Stimulated activated memory B cell treated with anti-CD40 and anti-IgM and Interleukin-4, amounts not matched to agents 10 μg/mL and 1 μg/mL and 100 μg/mL, for 72 hours (primary cell): ENCODE data around the gene MRAS.

Experiments used
- ATAC-seq: fragments of 150-1000 bp; cut with Tn5 transposase; 2 replicates; pipeline ENCODE4 v1.10.0; 2021
- H3K27ac Mint-ChIP-seq: one replicate; pipeline ENCODE4 v1.8.0; 2022; ENCODE audit warnings: mild to moderate bottlenecking, mixed read lengths
- H3K27me3 Mint-ChIP-seq: one replicate; pipeline ENCODE4 v1.8.0; 2022; ENCODE audit warnings: mixed read lengths
- H3K36me3 Mint-ChIP-seq: one replicate; pipeline ENCODE4 v1.8.0; 2022; ENCODE audit warnings: mixed read lengths
- H3K4me1 Mint-ChIP-seq: one replicate; pipeline ENCODE4 v1.8.0; 2022; ENCODE audit warnings: mixed read lengths
- H3K4me3 Mint-ChIP-seq: one replicate; pipeline ENCODE4 v1.8.0; 2022; ENCODE audit warnings: mild to moderate bottlenecking, moderate library complexity, mixed read lengths
- H3K9me3 Mint-ChIP-seq: one replicate; pipeline ENCODE4 v1.8.0; 2022; ENCODE audit warnings: mixed read lengths

Gene MRAS

GRCh38 chr3:138356730-138357405 lies 8.5 kb downstream of the MRAS start:
- Mint-ChIP-seq H3K27me3 (peaks cover 59% of the 10 kb centered on the region), H3K4me1 (no peaks in the 10 kb centered on the region), H3K27ac (no peak overlapping the region), H3K4me3 (no peak overlapping the region), H3K36me3 (no peaks in the 10 kb centered on the region), H3K9me3 (no peaks in the 10 kb centered on the region)
- no peak for ATAC-seq

DNA sequence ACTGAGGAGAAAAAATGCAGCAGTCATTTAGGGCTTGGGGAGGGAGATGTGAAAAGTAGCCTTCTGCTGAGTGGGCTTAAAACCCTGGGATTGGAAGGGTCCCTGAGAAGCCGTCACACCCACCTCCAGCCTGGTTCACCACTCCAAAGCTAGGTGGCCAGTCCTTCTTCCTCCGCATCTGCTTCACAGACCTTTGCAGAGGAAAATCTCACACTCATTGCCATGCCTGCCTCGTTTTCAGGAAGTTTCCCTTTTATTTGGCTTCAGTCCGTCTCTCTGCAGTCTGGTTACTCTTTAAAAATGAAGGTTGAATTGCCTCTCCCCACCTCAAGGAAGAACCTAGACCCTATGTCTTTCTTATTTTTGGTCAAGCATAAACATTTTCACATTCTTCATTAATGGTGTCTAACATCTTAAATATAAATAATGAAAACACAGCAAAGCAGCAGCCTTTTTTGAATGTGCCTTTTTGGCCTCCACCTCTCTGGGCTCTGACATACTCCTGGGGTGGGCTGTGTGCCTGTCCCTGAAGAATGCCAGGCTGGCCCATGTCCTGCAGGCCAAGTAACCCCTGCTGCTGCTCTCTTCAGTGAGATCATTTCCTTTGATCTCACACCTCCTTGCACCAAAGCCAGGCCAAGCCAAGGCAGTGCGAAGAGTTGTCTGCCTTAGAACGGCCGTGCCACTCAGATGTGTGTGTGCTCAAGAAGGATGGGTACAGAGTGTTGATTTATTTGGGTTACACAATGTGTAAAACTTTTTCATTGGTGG lies 11.0 kb downstream of the MRAS start:
- Mint-ChIP-seq H3K36me3 (no peaks in the 10 kb centered on the region), H3K9me3 (no peaks in the 10 kb centered on the region), H3K27ac (no peak overlapping the region), H3K4me3 (no peak overlapping the region), H3K4me1 (no peaks in the 10 kb centered on the region), H3K27me3 (peaks cover 70% of the 10 kb centered on the region)
- ATAC-seq = no peak

DNA sequence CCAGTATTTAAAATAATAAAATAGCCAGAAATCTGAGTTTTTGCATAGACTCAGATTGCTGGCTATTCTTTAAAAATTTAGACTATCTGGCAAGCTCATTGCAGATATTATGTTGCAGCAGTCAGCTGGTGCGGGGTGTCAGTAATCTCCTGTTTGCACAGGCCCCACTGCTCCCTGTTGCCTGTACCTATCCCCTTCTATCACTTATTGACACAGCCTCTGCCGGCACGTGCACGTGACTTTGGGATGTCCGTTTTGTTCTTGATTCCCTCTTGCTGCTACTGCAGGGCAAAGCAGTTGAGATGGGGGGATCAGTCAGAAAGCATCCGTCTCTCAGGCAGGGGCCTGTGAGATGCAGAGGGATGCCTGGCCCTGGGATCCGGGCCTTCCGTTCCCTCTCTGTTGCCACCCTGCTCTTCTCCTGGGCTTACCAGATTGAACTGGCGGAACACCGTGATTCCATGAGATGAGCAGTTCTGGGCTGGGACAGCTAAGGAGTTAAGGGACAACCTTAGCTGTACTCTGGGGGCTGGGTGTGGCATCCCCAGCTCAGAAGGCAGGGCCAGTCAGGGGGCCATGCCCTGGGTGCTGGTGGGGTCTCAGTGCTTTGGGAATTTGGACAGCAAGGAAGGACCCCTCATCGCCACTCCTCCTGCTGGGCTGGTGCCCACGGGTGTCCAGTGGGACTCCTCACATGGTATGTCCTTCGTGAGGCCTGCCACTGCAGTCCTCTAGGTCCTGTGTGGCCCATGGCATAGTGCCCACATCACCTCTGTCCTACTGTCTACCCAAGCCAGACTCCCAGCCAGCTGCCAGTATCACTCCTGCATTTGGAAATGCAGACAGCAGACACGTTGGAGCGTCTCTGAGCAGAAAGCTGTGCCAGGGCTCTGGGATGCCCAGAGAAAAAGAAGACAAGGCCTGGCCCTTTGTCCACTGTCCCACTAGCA lies 11.8 kb downstream of the MRAS start:
- ATAC-seq = no peak
- Mint-ChIP-seq H3K27ac (no peak overlapping the region), H3K4me3 (no peak overlapping the region), H3K36me3 (no peaks in the 10 kb centered on the region), H3K4me1 (no peaks in the 10 kb centered on the region), H3K27me3 (peaks cover 75% of the 10 kb centered on the region), H3K9me3 (no peaks in the 10 kb centered on the region)

DNA sequence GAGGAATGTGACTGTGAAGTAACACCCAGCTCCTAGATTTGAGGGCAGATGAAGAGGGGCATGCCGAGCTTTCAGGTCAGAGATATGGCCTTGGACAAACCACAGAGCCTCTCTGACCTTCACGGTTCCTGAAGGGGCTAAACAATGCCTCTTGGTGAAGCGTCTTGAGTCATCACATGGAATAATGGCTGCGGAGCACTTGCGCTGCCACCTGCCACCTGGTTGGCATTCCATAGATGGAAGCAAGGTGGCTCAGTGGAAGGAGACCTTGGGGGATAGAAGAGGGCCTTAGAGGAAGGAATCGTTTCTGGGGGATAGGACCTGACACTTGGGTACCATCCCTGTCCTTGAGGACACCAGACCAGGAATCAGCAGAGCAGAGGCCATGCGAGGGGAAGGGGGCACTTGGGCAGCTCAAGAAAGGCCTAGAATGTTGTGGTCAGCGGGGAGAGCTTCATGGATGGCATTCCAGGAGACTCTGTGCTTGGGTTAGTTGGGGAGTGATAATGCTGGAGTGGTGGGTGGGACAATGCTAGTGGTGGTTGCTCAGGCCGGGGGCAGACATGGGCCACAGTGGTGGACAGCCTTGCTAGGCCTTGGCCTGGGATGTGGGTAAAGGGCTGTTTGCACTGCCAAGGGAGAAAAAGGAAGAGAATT lies 12.6 kb downstream of the MRAS start:
- no peaks in the 10 kb centered on the region for H3K4me1 Mint-ChIP-seq
- H3K4me3 Mint-ChIP-seq = no peak overlapping the region
- H3K27me3 Mint-ChIP-seq = peaks cover 82% of the 10 kb centered on the region
- H3K36me3 Mint-ChIP-seq = no peaks in the 10 kb centered on the region
- H3K9me3 Mint-ChIP-seq = no peaks in the 10 kb centered on the region
- no peak for ATAC-seq
- H3K27ac Mint-ChIP-seq = no peak overlapping the region

DNA sequence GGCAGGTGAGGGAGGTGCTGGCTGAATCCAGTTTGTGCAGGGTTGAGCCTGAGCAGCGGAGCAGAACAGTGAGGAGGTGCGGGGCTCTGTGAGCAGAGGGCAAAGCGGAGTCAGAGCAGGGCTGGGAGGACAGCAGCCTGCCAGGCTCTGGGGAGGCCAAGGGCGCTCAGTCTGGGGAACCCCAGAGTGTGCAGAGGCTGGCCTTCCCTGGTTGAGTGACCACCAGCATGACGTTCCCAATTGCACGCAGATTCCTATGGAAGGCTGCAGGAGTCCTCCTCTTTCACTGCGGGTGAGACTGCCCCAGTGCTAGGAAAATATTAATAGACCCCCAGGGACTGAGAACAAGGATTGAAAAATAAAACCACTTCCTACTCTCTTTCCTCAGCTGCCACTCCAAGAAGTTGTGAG lies 13.2 kb downstream of the MRAS start:
- no peaks in the 10 kb centered on the region for H3K36me3 Mint-ChIP-seq
- no peak for ATAC-seq
- H3K4me1 Mint-ChIP-seq = no peaks in the 10 kb centered on the region
- no peak overlapping the region for H3K4me3 Mint-ChIP-seq
- H3K9me3 Mint-ChIP-seq = no peaks in the 10 kb centered on the region
- H3K27ac Mint-ChIP-seq = no peak overlapping the region
- peaks cover 82% of the 10 kb centered on the region for H3K27me3 Mint-ChIP-seq

DNA sequence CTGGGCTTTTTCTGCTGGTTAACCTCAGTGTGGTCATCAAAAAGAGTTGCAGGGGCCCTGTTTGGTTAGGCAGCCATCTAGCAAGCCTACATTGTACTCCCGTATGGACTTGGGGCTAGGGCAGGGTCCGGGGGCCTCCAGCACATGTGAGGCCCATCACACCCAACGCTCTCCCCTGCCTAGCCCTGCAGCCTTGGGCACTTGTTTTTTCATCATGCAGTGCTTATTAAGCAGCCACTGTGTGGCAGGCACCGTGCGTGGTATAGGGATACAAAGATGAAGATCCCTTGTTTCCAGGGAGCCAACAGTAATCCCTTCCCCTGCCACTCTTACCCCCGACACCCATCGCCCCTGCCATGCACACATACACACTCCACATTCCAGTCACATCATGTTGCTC lies 14.2 kb downstream of the MRAS start:
- peaks cover 2% of the 10 kb centered on the region for H3K9me3 Mint-ChIP-seq
- H3K36me3 Mint-ChIP-seq = no peaks in the 10 kb centered on the region
- H3K4me1 Mint-ChIP-seq = peaks cover 4% of the 10 kb centered on the region
- peaks cover 82% of the 10 kb centered on the region for H3K27me3 Mint-ChIP-seq
- H3K4me3 Mint-ChIP-seq = no peak overlapping the region
- no peak overlapping the region for H3K27ac Mint-ChIP-seq
- no peak for ATAC-seq

- H3K27ac Mint-ChIP-seq = no peak overlapping the region
- H3K4me1 Mint-ChIP-seq = peaks cover 11% of the 10 kb centered on the region
- ATAC-seq = no peak
- peaks cover 83% of the 10 kb centered on the region for H3K27me3 Mint-ChIP-seq
- no peaks in the 10 kb centered on the region for H3K36me3 Mint-ChIP-seq
- peaks cover 3% of the 10 kb centered on the region for H3K9me3 Mint-ChIP-seq
- H3K4me3 Mint-ChIP-seq = no peak overlapping the region
Measured at GRCh38 chr3:138363322-138363721, 14.9 kb downstream of the MRAS start.

DNA sequence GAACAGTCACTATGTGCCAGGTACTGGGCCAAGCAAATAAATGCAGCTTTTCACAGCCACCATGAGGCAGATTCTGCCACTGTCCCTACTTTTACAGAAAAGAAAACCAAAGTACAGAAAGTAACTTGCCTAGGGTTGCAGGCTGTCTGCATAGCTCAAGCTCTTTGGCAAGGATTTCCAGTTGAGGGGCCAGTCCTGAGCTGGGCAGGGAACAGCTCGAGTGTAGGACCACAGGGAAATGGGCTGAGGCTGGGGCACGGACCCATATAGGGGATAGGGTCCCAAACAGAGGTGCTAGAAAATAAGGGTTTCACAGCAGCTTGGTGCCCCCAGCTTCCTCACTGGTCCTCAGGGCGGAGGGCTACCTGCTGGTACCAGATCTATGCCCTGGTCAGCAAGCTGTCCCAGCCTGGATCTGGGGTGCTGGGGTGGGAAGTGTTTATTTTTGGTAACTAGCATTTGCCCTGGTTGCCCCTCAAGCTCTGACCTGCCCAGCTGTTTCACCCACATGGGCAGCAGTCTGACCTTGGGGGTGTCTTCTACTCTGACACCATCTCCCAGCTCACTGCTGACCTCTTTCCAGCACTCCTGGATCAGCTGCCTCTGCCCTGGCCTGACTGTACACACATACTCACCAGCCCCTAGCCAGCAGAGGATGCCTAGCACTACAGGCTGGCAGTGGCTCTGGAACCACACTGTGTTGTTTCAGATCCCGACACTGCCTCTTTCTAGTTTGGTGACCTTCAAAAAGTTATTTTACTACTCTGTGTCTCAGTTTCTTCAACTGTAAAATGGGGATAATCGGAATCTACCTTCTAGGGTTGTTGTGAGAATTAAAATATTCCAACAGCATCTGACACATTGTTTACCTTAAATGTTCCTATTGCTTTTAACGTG lies 16.2 kb downstream of the MRAS start:
- ATAC-seq = no peak
- Mint-ChIP-seq H3K4me1 (peaks cover 11% of the 10 kb centered on the region), H3K4me3 (no peak overlapping the region), H3K9me3 (peaks cover 3% of the 10 kb centered on the region), H3K36me3 (no peaks in the 10 kb centered on the region), H3K27ac (no peak overlapping the region), H3K27me3 (peaks cover 95% of the 10 kb centered on the region)

GRCh38 chr3:138365253-138365555 lies 16.8 kb downstream of the MRAS start:
- Mint-ChIP-seq H3K9me3 (peaks cover 3% of the 10 kb centered on the region), H3K27me3 (peaks cover 91% of the 10 kb centered on the region), H3K4me1 (peaks cover 11% of the 10 kb centered on the region), H3K4me3 (no peak overlapping the region), H3K27ac (no peak overlapping the region), H3K36me3 (no peaks in the 10 kb centered on the region)
- ATAC-seq = no peak

GRCh38 chr3:138366006-138366759 lies 17.8 kb downstream of the MRAS start:
- Mint-ChIP-seq H3K4me3 (no peak overlapping the region), H3K27me3 (peaks cover 81% of the 10 kb centered on the region), H3K36me3 (no peaks in the 10 kb centered on the region), H3K27ac (no peak overlapping the region), H3K9me3 (peaks cover 6% of the 10 kb centered on the region), H3K4me1 (peaks cover 17% of the 10 kb centered on the region)
- ATAC-seq = no peak

- Mint-ChIP-seq H3K4me1 (peaks cover 29% of the 10 kb centered on the region), H3K4me3 (no peak overlapping the region), H3K27ac (no peak overlapping the region), H3K9me3 (peaks cover 6% of the 10 kb centered on the region), H3K36me3 (no peaks in the 10 kb centered on the region), H3K27me3 (peaks cover 70% of the 10 kb centered on the region)
- ATAC-seq = no peak
Measured at GRCh38 chr3:138367326-138367850, 19.0 kb downstream of the MRAS start.

- H3K27ac Mint-ChIP-seq = no peak overlapping the region
Measured at GRCh38 chr3:138367911-138368310, 19.5 kb downstream of the MRAS start.

GRCh38 chr3:138369151-138369900 lies 20.9 kb downstream of the MRAS start:
- Mint-ChIP-seq H3K4me3 (no peak overlapping the region), H3K4me1 (peaks cover 29% of the 10 kb centered on the region), H3K36me3 (no peaks in the 10 kb centered on the region), H3K9me3 (peaks cover 9% of the 10 kb centered on the region), H3K27me3 (peaks cover 71% of the 10 kb centered on the region), H3K27ac (no peak overlapping the region)
- ATAC-seq = no peak

More at GRCh38 chr3:138367911-138368310, 19.5 kb downstream of the MRAS start:
- Mint-ChIP-seq H3K27me3 (peaks cover 70% of the 10 kb centered on the region), H3K9me3 (peaks cover 9% of the 10 kb centered on the region), H3K4me3 (no peak overlapping the region), H3K4me1 (peaks cover 29% of the 10 kb centered on the region), H3K36me3 (no peaks in the 10 kb centered on the region)
- ATAC-seq = no peak
